B cell (primary cell): Measurements from ENCODE around the gene HIVEP1. TPM values are rescaled to one million over a fixed set of nuclear protein-coding genes. Genes with fewer than 3 reads are reported as not detected.

Source experiments
- ATAC-seq: fragments of 200-7000 bp; cut with Tn5 transposase; one replicate; pipeline ENCODE4 v1.10.0; 2021; ENCODE audit warnings: low read depth, mild to moderate bottlenecking, moderate number of reproducible peaks, moderate library complexity
- CTCF ChIA-PET: fragments of 350-600 bp; sonication (Branson Sonifier 250); formaldehyde crosslinking; loops from one replicate; lab custom pipeline; 2021; ENCODE audit warnings: antibody characterized with exemption, inconsistent platforms; lab: Charles Lee
- POLR2A ChIA-PET: fragments of 350-600 bp; sonication (Branson Sonifier 250); formaldehyde crosslinking; loops from one replicate; lab custom pipeline; 2021; ENCODE audit warnings: antibody characterized with exemption; lab: Charles Lee
- DNase-seq: peaks from one replicate; pipeline ENCODE4 v3.0.0; 2013
- H2AFZ ChIP-seq: 2 replicates; pipeline ENCODE4 v1.6.1; 2012; ENCODE audit warnings: mild to moderate bottlenecking, low read depth, low read length; ENCODE audit not compliant: insufficient read depth, poor library complexity, severe bottlenecking
- H3K27ac ChIP-seq, 2 donors: 1 replicate in 1 of 2; 2 replicates in 1 of 2; pipeline ENCODE4 v1.5.1; 2012 to 2013; ENCODE audit warnings: low read length in 2 of 2, mild to moderate bottlenecking in 2 of 2, moderate library complexity in 1 of 2
- H3K27me3 ChIP-seq, 4 experiments: fragments of 200-600 bp in 1 of 4; sonication (generic) in 1 of 4; replicated peaks in 1 of 4; 1 replicate in 2 of 4; 2 replicates in 2 of 4; pipeline versions ENCODE4 v1.6.1 to v1.7.0; 2013 to 2016; ENCODE audit warnings: low read length in 3 of 4, mild to moderate bottlenecking in 2 of 4, mixed read lengths in 1 of 4, moderate library complexity in 1 of 4; ENCODE audit not compliant: insufficient read depth in 4 of 4, control insufficient read depth in 3 of 4; ENCODE audit errors: control extremely low read depth in 1 of 4
- H3K36me3 ChIP-seq, 2 experiments: replicated peaks in 1 of 2; 1 replicate in 1 of 2; 2 replicates in 1 of 2; pipeline versions ENCODE4 v1.6.1 to v1.7.1; 2013; ENCODE audit warnings: low read length in 1 of 2; ENCODE audit not compliant: insufficient read depth in 2 of 2, control insufficient read depth in 1 of 2; ENCODE audit errors: control extremely low read depth in 1 of 2, extremely low read depth in 1 of 2
- H3K4me1 ChIP-seq, 2 donors: fragments of 200-600 bp in 1 of 2; sonication (generic) in 1 of 2; 1 replicate in 1 of 2; 2 replicates in 1 of 2; pipeline versions ENCODE4 v1.5.1 to v1.6.1; 2013 to 2017; ENCODE audit warnings: low read length in 2 of 2; ENCODE audit not compliant: control insufficient read depth in 2 of 2, insufficient read depth in 2 of 2
- H3K4me2 ChIP-seq: replicated peaks from 2 replicates; pipeline ENCODE3; 2012; ENCODE audit warnings: mild to moderate bottlenecking, low read depth, low read length; ENCODE audit not compliant: poor library complexity, severe bottlenecking
- H3K4me3 ChIP-seq, 5 experiments: fragments of 200-600 bp in 1 of 5; sonication (generic) in 1 of 5; 1 replicate in 3 of 5; 2 replicates in 2 of 5; pipeline versions ENCODE4 v1.5.1 to v1.7.0; 2011 to 2016; ENCODE audit warnings: low read length in 4 of 5, mild to moderate bottlenecking in 4 of 5, low read depth in 2 of 5, control low read depth in 1 of 5, moderate library complexity in 1 of 5; ENCODE audit not compliant: insufficient read depth in 1 of 5; ENCODE audit errors: control extremely low read depth in 1 of 5, extremely low read depth in 1 of 5
- H3K79me2 ChIP-seq: fragments of 200-600 bp; sonication (generic); one replicate; pipeline ENCODE4 v1.6.0; 2016; ENCODE audit warnings: low read length; ENCODE audit not compliant: control insufficient read depth, insufficient read depth
- H3K9ac ChIP-seq: fragments of 200-600 bp; sonication (generic); 2 replicates; pipeline ENCODE4 v1.6.1; 2017; ENCODE audit warnings: mild to moderate bottlenecking, low read length, moderate library complexity
- H3K9me3 ChIP-seq, 3 donors: one replicate each; pipeline versions ENCODE4 v1.6.1 to v1.7.1; 2013; ENCODE audit warnings: low read length in 2 of 3; ENCODE audit not compliant: control insufficient read depth in 2 of 3, insufficient read depth in 1 of 3; ENCODE audit errors: control extremely low read depth in 1 of 3
- H4K20me1 ChIP-seq: 2 replicates; pipeline ENCODE4 v1.6.0; 2012; ENCODE audit warnings: mild to moderate bottlenecking, low read length; ENCODE audit not compliant: insufficient read depth, control insufficient read depth, poor library complexity, severe bottlenecking
- H3K27ac Mint-ChIP-seq: one replicate; pipeline ENCODE4 v1.8.0; 2021; ENCODE audit warnings: mixed read lengths
- H3K27me3 Mint-ChIP-seq: one replicate; pipeline ENCODE4 v1.8.0; 2021; ENCODE audit warnings: mixed read lengths
- H3K4me1 Mint-ChIP-seq: one replicate; pipeline ENCODE4 v1.8.0; 2021; ENCODE audit warnings: mixed read lengths
- H3K4me3 Mint-ChIP-seq: one replicate; pipeline ENCODE4 v1.8.0; 2021; ENCODE audit warnings: mixed read lengths
- H3K9me3 Mint-ChIP-seq: one replicate; pipeline ENCODE4 v1.8.0; 2022; ENCODE audit warnings: mixed read lengths; ENCODE audit not compliant: insufficient read depth
- CTCF ChIP-seq: fragments of 200-600 bp; IDR thresholded peaks from one replicate; pipeline ENCODE4 v1.8.0; 2022; ENCODE audit warnings: antibody characterized with exemption, mild to moderate bottlenecking
- EZH2 ChIP-seq: IDR thresholded peaks from 2 replicates; pipeline ENCODE4 v1.6.1; 2012; ENCODE audit warnings: borderline replicate concordance, low read depth, mild to moderate bottlenecking, moderate library complexity, low read length; ENCODE audit not compliant: insufficient read depth, poor library complexity, severe bottlenecking
- WGBS: methylation state at CpG from one replicate; pipeline ENCODE4 v1.1.5; 2013; ENCODE audit warnings: missing lambda C conversion rate; ENCODE audit not compliant: insufficient coverage; 5-methylcytosine and 5-hydroxymethylcytosine counted together
- intact Hi-C: fragments of 100-400 bp; cut with micrococcal nuclease; formaldehyde crosslinking; loops from one replicate; pipeline ENCODE4 v1.10.0; 2022
- polyA plus RNA-seq: library from polyadenylated mRNA; depleted of rRNA; stranded (reverse); fragments of >200 nt; gene quantifications from 2 replicates; pipeline ENCODE4 v1.2.3, GENCODE V29; 2012
- total RNA-seq, 2 donors: library from RNA; stranded (reverse); fragments of 120-200 nt in 1 of 2; gene quantifications; 1 replicate in 1 of 2; 2 replicates in 1 of 2; pipeline versions ENCODE4 v1.2.3 to v1.2.4, GENCODE V29; 2013 to 2022

The HIVEP1 gene
- total and polyA plus RNA-seq, 2 donors (not counting 1 experiment from before 2014, with no cell fraction given) = 11.3 to 96.5 TPM

- no peak overlapping the region for H3K27ac Mint-ChIP-seq
- peaks cover 13% of the 10 kb centered on the region for H3K9me3 Mint-ChIP-seq
- H3K79me2 ChIP-seq = peaks cover 89% of the 10 kb centered on the region
- H3K4me1 ChIP-seq = peaks cover 15 to 17% of the 10 kb centered on the region in 2 donors
- 80% methylated on average over 1 of the region's 8 CpGs for WGBS
- peaks cover 0 to 17% (median 7%) of the 10 kb centered on the region in 3 donors for H3K9me3 ChIP-seq
- H3K27me3 ChIP-seq = no peaks in the 10 kb centered on the region
- peaks cover 50% of the 10 kb centered on the region for H3K4me1 Mint-ChIP-seq
- H3K9ac ChIP-seq = no peak overlapping the region
- H3K4me3 ChIP-seq = no peak overlapping the region
- ChIA-PET CTCF (no interaction called here), POLR2A (no interaction called here)
- H3K4me3 Mint-ChIP-seq = no peak overlapping the region
- H3K4me2 ChIP-seq = no peak overlapping the region
- no peak for ATAC-seq
- no peak overlapping the region for H3K27ac ChIP-seq
- H4K20me1 ChIP-seq = peaks cover 22% of the 10 kb centered on the region
- no peak for DNase-seq
- intact Hi-C loops = loop anchor here (10.0 kb wide), 1 partner anchor 202 kb away; no protein-coding TSS in a partner anchor
- H3K27me3 Mint-ChIP-seq = no peaks in the 10 kb centered on the region
- TF ChIP-seq EZH2 (no peak), CTCF (no peak)
- H3K36me3 ChIP-seq = no peaks in the 10 kb centered on the region
- no peak overlapping the region for H2AFZ ChIP-seq
Measured at GRCh38 chr6:12032783-12033573, 20.9 kb downstream of the HIVEP1 start.

- DNase-seq (no peak), ATAC-seq (no peak)
- TF ChIP-seq EZH2 (no peak), CTCF (no peak)
- 50% methylated on average over 1 of the region's 4 CpGs for WGBS
- Mint-ChIP-seq H3K4me1 (peaks cover 54% of the 10 kb centered on the region), H3K9me3 (peaks cover 13% of the 10 kb centered on the region), H3K27me3 (no peaks in the 10 kb centered on the region), H3K4me3 (no peak overlapping the region), H3K27ac (no peak overlapping the region)
- intact Hi-C loops = loop anchor here (10.0 kb wide), 1 partner anchor 201 kb away; no protein-coding TSS in a partner anchor
- POLR2A ChIA-PET = no interaction called here
- H2AFZ ChIP-seq = no peak overlapping the region
- peaks cover 21% of the 10 kb centered on the region in 2 donors for H3K4me1 ChIP-seq
- H3K4me2 ChIP-seq = no peak overlapping the region
- H3K27me3 ChIP-seq = no peaks in the 10 kb centered on the region
- H3K9ac ChIP-seq = no peak overlapping the region
- no peaks in the 10 kb centered on the region for H3K36me3 ChIP-seq
- CTCF ChIA-PET = no interaction called here
- H3K4me3 ChIP-seq = no peak overlapping the region
- no peak overlapping the region for H3K27ac ChIP-seq
- peaks cover 81% of the 10 kb centered on the region for H3K79me2 ChIP-seq
- peaks cover 22% of the 10 kb centered on the region for H4K20me1 ChIP-seq
- peaks cover 0 to 17% (median 7%) of the 10 kb centered on the region in 3 donors for H3K9me3 ChIP-seq
Measured at GRCh38 chr6:12033770-12034169, 21.7 kb downstream of the HIVEP1 start.
